HG03521 (cell line): Measurements from ENCODE around the gene PAX8.
"Not testable (repeated sequence)": the region's sequence is repeated elsewhere in the genome, so short reads cannot be mapped to it uniquely, and the experiment has no call there.

ENCODE experiments used
- ATAC-seq: cut with Tn5 transposase; IDR thresholded peaks from one replicate; pipeline ENCODE4 v1.9.1; 2021; ENCODE audit warnings: mild to moderate bottlenecking, moderate library complexity; ENCODE audit not compliant: unreplicated experiment

Gene PAX8

GRCh38 chr2:113291191-113291590 lies 12.5 kb upstream of the PAX8 start:
- ATAC-seq = no peak

DNA sequence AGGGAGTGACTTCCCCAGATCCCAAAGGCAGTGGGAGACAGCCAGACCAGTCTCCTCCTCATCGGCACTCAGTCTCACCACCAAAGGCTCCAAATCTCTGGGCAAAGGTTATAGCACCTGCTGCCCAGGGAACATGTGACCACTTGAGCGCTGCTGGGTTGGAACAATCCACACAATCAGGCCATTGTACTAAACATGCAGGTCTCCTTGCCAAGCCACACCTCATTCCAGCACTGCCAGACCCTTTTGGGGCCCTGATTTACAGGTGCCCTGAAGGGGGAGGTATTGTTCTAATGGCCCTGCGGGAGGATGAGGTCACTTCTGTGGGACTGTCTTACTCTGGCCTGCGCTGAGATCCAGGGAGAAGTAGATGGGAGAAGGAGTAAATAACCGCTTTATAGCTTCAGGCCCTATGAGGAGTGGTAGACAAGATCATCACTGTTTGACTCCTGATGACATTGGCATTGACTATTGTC lies 10.0 kb upstream of the PAX8 start:
- ATAC-seq = not testable (repeated sequence)

GRCh38 chr2:113288117-113288673 lies 9.5 kb upstream of the PAX8 start:
- ATAC-seq = not testable (repeated sequence)

GRCh38 chr2:113285816-113286215 lies 7.1 kb upstream of the PAX8 start:
- ATAC-seq = no peak

- ATAC-seq = not testable (repeated sequence)
These were observed 6.3 kb upstream of the PAX8 start for GRCh38 chr2:113284999-113285398.

DNA sequence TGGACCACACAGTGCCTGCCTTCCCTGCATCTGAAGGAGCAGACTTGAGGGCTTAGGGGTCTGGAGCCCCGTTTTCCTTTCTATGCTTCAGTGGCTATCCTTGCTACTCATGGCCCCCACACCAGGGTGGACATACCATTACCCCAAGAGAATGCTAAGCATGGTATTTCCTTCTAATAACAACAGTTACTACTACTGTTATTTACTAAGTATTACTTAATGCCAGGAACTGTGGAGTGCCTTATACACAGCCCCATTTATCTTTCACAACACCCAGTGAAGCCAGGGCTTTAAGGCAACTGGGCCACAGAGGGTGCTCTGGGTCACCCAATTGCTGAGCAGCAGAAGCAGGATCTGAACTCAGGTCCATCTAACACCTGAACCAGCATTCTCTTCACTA lies 5.8 kb upstream of the PAX8 start:
- ATAC-seq = no peak

DNA sequence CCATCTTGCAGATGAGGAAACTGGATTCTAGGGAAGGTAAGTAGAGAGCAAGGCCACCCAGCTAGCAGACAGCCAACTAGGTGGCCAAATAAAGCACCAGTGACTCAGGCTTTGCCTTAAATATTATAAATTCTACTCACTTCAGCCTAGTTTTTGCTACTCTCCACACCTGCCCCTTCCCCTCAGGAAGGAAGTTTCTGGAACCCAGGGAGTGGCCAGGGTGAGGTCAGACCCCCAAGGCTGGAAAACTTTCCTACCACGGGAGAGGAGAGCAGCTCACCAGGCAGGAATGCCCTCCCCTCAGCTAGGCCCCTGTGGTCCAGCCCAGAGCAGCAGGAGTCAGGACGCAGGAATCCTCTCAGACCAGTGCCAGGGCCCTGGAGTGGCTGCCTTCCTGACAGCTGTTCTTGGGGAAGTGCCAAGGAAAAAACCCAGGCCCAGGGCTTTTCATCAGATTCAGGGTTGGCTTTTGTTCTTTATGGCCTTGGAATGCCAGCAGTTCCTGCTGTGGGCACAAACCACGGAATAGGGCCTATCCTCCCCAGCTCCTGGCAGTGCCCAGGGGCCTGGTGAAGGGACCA lies 5.1 kb upstream of the PAX8 start:
- no peak for ATAC-seq

- no peak for ATAC-seq
These were observed 4.2 kb upstream of the PAX8 start for GRCh38 chr2:113282747-113283533.

GRCh38 chr2:113281910-113282746 lies 3.4 kb upstream of the PAX8 start:
- no peak for ATAC-seq

DNA sequence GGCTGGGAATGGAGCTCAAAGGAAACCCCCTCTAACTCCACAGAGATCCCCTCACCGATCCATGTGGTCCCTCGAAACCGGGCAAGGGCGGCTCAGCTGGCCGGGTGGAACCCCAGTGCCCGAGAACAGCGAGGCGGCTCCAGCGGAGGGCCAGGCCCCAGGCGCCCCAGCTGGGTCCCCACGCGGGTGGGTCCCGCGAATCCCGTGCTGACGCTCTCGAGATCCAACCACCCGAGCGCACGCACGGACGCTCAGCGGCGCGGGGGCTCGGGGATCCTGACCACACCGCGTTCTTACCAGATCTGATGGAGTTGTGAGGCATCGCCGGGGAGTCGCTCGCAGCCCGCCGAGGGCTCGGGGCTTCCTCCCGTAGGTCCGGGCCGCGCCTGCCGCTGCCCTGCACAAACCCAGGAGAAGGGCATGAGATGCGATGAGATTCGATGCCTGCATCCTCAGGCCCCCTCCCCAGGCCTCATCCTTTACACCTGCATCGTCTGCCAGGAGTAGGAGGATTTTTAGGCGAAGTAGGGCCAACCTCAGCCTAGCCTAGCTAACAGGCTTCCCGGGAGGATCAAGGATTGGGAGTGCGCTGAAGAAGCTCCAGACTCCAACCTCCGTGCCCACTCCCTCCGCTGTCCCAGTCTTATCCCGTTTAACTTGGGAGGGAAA lies 514 bp downstream of the PAX8 start:
- no peak for ATAC-seq

DNA sequence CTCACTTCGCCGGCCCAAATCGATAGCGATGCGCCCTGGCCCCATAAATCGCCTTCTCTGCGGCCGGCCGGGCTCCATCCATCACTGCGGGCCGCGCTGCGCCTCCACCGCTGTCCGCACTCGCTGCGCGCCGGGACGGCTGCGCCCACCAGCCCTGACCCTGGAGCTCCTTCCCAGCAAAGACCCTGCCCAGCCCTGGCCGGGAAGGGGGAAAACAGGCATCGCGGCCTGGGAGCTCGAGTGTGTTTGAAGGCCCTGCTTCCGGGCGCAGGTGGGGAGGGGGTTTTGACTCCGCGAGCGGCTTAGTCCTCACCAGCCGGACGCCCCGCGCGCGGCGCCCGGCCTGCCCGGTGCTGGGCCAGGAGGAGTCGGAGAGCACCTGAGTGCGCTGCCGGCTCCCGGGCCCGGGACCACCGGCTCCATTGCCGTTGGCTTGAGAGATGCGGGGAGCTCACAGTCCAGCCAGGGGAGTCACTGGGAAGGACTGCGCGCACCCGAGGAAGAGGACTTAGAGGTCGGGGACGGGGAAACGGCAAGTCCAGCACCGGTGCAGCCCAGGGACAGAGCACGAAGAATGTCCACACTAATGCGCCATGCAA lies 1.1 kb downstream of the PAX8 start:
- ATAC-seq = no peak

GRCh38 chr2:113276761-113277425 lies 1.8 kb downstream of the PAX8 start:
- no peak for ATAC-seq

DNA sequence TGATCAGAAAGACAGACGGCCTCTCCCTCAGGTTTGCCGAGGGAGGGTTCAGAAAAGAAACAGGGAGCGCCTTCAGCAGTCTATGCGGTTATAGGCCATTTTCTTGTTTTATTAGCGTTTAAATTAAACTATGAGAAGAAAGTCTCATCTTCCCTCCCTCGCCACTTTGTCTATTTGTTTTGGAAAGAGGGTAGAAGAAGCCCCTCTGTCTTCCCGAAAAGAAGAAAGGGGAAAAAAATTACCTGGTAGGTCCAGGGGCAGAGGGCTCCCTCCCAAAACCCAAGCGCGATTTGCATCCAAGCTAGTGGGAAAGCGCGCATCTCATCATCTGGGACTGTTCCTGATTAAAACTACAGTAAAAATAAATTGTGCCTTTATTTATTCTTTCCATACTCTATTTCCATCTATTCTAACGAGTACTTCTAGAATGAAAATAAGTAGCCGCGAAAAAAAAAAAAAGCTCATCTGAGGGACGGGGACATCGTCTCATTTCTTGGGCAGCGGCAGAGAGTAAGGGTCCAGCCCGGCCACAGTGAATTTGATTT lies 2.4 kb downstream of the PAX8 start:
- no peak for ATAC-seq

- ATAC-seq = no peak
These were observed 3.0 kb downstream of the PAX8 start for GRCh38 chr2:113275556-113276215.

- ATAC-seq = no peak
These were observed 4.3 kb downstream of the PAX8 start for GRCh38 chr2:113274432-113274831.

DNA sequence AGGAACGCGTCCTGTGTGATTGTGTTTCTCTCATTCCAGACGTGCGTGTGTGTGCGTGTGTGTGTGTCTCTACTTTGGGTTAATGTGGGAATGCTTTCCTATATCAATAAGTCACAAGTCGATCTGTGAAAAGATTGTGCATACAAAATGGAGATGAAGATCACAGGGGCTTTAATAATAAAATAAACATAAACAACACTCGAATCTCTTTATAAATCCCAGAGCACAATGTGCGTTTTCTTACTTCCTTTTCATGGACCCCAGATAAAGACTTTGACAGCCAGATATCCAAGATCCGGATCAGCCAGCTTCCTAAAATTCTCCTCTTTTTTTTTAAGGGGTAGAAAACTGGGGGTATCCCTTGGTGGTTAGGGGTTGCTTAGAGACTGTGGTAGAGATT lies 4.7 kb downstream of the PAX8 start:
- ATAC-seq = no peak

- peak; percentile 62 for ATAC-seq
These were observed 5.6 kb downstream of the PAX8 start for GRCh38 chr2:113273027-113273551.

- ATAC-seq = no peak
These were observed 6.2 kb downstream of the PAX8 start for GRCh38 chr2:113272477-113272876.
